ENCODE results near the gene LRRTM4. TPM values are rescaled to one million over a fixed set of nuclear protein-coding genes. Genes with fewer than 3 reads are reported as not detected.

LRRTM4 gene
- total RNA-seq, 2 experiments from 2014 or later: not detected

GRCh38 chr2:76998152-76998551 lies 524.0 kb downstream of the LRRTM4 start:
- H3K4me3 Mint-ChIP-seq: no peak overlapping the region
- H3K4me1 Mint-ChIP-seq: no peaks in the 10 kb centered on the region
- no peaks in the 10 kb centered on the region for H3K36me3 Mint-ChIP-seq
- DNase-seq (no peak), ATAC-seq (no peak)
- no peaks in the 10 kb centered on the region for H3K27me3 Mint-ChIP-seq
- H3K27ac Mint-ChIP-seq: no peak overlapping the region
- CTCF ChIA-PET: interaction anchor here (0.9 kb wide), 1 partner anchor 9 kb away, joined by 3 read pairs; no protein-coding TSS in a partner anchor
- peaks cover 5% of the 10 kb centered on the region for H3K9me3 Mint-ChIP-seq (ENCODE audit: low read depth)

GRCh38 chr2:76997296-76997695 lies 524.9 kb downstream of the LRRTM4 start:
- peaks cover 5% of the 10 kb centered on the region for H3K9me3 Mint-ChIP-seq (ENCODE audit: low read depth)
- H3K4me3 Mint-ChIP-seq: no peak overlapping the region
- no peak overlapping the region for H3K27ac Mint-ChIP-seq
- no peaks in the 10 kb centered on the region for H3K36me3 Mint-ChIP-seq
- no peak for DNase-seq
- H3K4me1 Mint-ChIP-seq: no peaks in the 10 kb centered on the region
- ATAC-seq: no peak
- CTCF ChIA-PET: interaction anchor here (0.9 kb wide), 1 partner anchor 10 kb away, joined by 3 read pairs; no protein-coding TSS in a partner anchor
- no peaks in the 10 kb centered on the region for H3K27me3 Mint-ChIP-seq

DNA sequence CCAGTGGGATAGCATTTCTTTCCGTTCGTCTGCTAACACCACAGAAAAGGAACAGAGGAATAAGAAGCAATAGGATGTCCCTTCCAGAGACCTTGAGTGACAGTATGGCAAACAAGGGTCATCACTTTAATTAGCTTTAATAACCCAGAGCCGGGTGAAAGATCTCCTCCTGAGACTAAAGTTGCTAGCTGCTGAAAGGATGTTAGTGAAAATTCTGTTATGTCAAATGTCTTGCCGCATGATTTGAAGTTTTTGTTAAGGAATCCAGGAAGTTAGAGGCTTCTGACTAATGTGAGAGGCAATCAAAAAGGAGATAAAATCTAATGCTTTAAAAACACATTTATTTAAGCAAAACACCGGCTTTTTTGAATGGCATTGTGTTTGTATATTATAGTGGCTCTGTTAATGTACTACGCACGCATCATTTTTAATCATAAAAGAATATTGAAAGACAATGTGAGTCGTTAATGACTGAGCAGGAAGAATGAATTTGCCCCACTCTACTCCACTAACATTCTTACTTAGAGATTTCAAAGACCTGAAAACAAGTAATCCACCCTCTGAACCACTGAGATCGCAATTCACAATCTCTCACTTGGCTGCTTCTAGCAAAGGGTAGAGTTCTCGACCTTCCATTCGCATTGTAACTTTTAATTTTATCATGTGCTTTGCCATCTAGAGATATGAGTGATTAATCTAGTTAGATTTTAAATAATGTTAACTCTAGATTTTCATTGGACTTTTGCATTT lies 536.6 kb downstream of the LRRTM4 start:
- Mint-ChIP-seq H3K9me3 (ENCODE audit: low read depth) (peaks cover 4% of the 10 kb centered on the region), H3K36me3 (no peaks in the 10 kb centered on the region), H3K27ac (no peak overlapping the region), H3K27me3 (no peaks in the 10 kb centered on the region), H3K4me3 (no peak overlapping the region), H3K4me1 (no peaks in the 10 kb centered on the region)
- no peak for DNase-seq
- CTCF ChIA-PET: no interaction called here
- ATAC-seq: no peak

GRCh38 chr2:76984359-76984758 lies 537.8 kb downstream of the LRRTM4 start:
- CTCF ChIA-PET: no interaction called here
- DNase-seq (no peak), ATAC-seq (no peak)
- H3K27ac Mint-ChIP-seq: no peak overlapping the region
- H3K27me3 Mint-ChIP-seq: no peaks in the 10 kb centered on the region
- H3K9me3 Mint-ChIP-seq (ENCODE audit: low read depth): peaks cover 4% of the 10 kb centered on the region
- no peaks in the 10 kb centered on the region for H3K36me3 Mint-ChIP-seq
- no peaks in the 10 kb centered on the region for H3K4me1 Mint-ChIP-seq
- no peak overlapping the region for H3K4me3 Mint-ChIP-seq

GRCh38 chr2:76980067-76980787 lies 541.9 kb downstream of the LRRTM4 start:
- ATAC-seq (no peak), DNase-seq (no peak)
- H3K4me1 Mint-ChIP-seq: no peaks in the 10 kb centered on the region
- H3K27ac Mint-ChIP-seq: no peak overlapping the region
- H3K36me3 Mint-ChIP-seq: no peaks in the 10 kb centered on the region
- CTCF ChIA-PET: no interaction called here
- H3K9me3 Mint-ChIP-seq (ENCODE audit: low read depth): peaks cover 2% of the 10 kb centered on the region
- no peaks in the 10 kb centered on the region for H3K27me3 Mint-ChIP-seq
- no peak overlapping the region for H3K4me3 Mint-ChIP-seq

DNA sequence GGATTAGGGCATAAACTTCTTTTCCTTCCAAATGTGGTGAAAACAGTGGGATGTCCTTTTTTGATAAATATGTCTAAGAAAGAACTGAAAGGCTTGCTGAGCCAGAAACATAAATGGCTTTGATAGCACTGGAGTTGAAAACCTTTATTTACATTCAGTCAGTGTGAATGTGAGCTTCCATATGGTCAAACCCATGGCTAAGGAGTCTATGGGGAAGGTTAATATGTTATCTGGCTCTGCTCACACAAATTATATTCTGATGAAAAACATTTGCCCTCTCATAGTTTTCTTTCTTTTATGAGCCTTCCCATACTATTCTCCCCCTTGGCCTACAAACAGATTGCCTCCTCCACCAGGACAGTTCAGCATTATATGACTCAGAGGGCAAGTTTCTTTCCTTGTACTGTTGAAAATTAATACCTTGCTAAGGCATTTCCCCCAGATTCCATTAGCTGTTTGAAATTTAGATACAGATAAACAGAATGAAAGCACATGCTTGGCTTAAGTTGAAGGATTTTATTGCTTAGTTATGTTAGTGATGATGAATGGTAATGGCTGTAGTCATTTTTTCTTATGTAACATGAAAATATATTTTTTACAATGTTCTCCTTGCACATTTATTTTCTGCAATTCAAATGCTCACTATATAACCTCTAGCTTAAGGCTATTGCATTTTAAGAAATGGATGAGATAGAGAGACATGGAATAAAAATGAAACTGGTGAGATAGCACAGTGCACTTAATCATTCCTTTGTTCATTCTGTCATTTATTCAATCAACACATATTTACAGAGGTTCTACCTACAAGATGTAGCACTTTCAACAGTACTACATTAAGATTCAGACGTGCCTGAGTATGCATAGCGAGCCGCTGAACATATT lies 544.1 kb downstream of the LRRTM4 start:
- Mint-ChIP-seq H3K4me3 (no peak overlapping the region), H3K27ac (no peak overlapping the region), H3K27me3 (no peaks in the 10 kb centered on the region), H3K9me3 (ENCODE audit: low read depth) (no peaks in the 10 kb centered on the region), H3K4me1 (no peaks in the 10 kb centered on the region), H3K36me3 (no peaks in the 10 kb centered on the region)
- CTCF ChIA-PET: no interaction called here
- DNase-seq (no peak), ATAC-seq (no peak)

GRCh38 chr2:76975752-76976151 lies 546.4 kb downstream of the LRRTM4 start:
- ATAC-seq: no peak
- no peak overlapping the region for H3K4me3 Mint-ChIP-seq
- no peak overlapping the region for H3K27ac Mint-ChIP-seq
- no peaks in the 10 kb centered on the region for H3K9me3 Mint-ChIP-seq (ENCODE audit: low read depth)
- CTCF ChIA-PET: no interaction called here
- H3K27me3 Mint-ChIP-seq: no peaks in the 10 kb centered on the region
- H3K4me1 Mint-ChIP-seq: no peaks in the 10 kb centered on the region
- no peaks in the 10 kb centered on the region for H3K36me3 Mint-ChIP-seq
- no peak for DNase-seq

GRCh38 chr2:76973610-76974009 lies 548.6 kb downstream of the LRRTM4 start:
- no peak overlapping the region for H3K27ac Mint-ChIP-seq
- H3K4me3 Mint-ChIP-seq: no peak overlapping the region
- H3K27me3 Mint-ChIP-seq: no peaks in the 10 kb centered on the region
- DNase-seq (no peak), ATAC-seq (no peak)
- CTCF ChIA-PET: no interaction called here
- H3K36me3 Mint-ChIP-seq: no peaks in the 10 kb centered on the region
- no peaks in the 10 kb centered on the region for H3K9me3 Mint-ChIP-seq (ENCODE audit: low read depth)
- no peaks in the 10 kb centered on the region for H3K4me1 Mint-ChIP-seq

DNA sequence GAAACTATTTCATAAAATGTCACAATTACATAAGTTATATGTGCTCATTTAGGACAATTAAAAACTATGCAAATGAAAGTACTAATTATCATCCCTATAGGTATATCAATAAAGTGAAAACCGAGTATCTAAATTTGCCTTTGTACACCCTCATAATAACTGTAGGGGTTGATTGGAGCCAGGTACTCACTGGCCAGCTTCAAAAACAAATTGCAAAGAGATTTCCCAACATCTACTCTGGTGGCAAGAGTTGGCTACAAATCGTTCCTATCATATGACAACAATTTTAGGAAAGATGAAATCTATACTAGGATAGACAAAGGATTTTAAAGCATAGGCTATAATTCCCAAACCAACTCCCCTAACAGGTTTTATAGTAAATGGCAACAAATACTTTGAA lies 556.4 kb downstream of the LRRTM4 start:
- CTCF ChIA-PET: no interaction called here
- Mint-ChIP-seq H3K36me3 (no peaks in the 10 kb centered on the region), H3K27ac (no peak overlapping the region), H3K27me3 (no peaks in the 10 kb centered on the region), H3K4me1 (no peaks in the 10 kb centered on the region), H3K4me3 (no peak overlapping the region), H3K9me3 (ENCODE audit: low read depth) (peaks cover 7% of the 10 kb centered on the region)
- ATAC-seq (no peak), DNase-seq (no peak)

DNA sequence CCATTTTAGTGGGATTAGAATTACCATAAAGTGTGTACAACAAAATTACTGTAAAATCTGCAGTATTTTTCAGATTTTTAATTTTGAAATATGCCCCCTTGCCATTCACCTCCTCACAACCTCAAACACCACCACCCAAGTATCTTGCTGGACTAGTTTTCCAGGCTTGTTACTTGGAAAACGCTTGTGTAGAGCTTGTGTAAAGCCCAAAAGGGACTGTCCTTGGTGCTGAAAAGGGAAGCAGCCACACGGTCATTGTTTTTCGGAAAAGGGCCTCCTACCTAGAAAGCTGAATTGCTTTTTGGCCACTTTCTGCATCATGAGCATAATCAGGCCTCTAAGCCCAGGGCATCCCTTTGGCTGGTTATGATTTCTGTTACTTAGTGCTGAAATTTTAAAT lies 563.4 kb downstream of the LRRTM4 start:
- CTCF ChIA-PET: no interaction called here
- H3K27me3 Mint-ChIP-seq: no peaks in the 10 kb centered on the region
- ATAC-seq (no peak), DNase-seq (no peak)
- no peak overlapping the region for H3K4me3 Mint-ChIP-seq
- no peak overlapping the region for H3K27ac Mint-ChIP-seq
- peaks cover 3% of the 10 kb centered on the region for H3K9me3 Mint-ChIP-seq (ENCODE audit: low read depth)
- H3K36me3 Mint-ChIP-seq: no peaks in the 10 kb centered on the region
- H3K4me1 Mint-ChIP-seq: no peaks in the 10 kb centered on the region

- CTCF ChIA-PET: no interaction called here
- no peaks in the 10 kb centered on the region for H3K36me3 Mint-ChIP-seq
Observed at GRCh38 chr2:76953733-76954347, 568.3 kb downstream of the LRRTM4 start.

DNA sequence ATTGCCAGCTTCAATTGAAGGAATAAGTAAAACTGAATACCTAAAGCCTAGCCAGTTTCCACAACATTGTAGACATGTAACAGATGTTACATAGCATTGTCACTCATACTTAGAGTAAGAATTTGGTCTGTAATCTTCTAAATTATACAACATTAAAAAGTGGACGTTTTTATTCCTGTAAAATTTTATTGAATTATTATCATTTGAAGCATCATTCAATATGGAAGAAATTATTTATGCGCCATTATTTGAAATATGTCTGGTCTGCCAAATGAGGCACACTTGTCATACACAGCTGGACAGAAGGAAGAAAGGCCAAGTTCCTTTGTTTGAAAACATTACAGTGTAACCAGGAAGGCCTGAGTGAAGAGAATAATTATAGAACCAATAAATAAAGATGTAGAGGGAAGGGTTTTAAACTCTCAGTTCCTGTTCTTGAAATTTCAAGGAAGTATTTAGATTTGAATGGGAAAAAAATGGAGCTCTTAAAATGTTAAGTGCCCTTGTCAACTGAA lies 575.5 kb downstream of the LRRTM4 start:
- CTCF ChIA-PET: no interaction called here
- Mint-ChIP-seq H3K27me3 (no peaks in the 10 kb centered on the region), H3K4me1 (no peaks in the 10 kb centered on the region), H3K27ac (no peak overlapping the region), H3K9me3 (ENCODE audit: low read depth) (peaks cover 8% of the 10 kb centered on the region), H3K36me3 (no peaks in the 10 kb centered on the region), H3K4me3 (no peak overlapping the region)
- ATAC-seq (no peak), DNase-seq (no peak)

More at GRCh38 chr2:76953733-76954347, 568.3 kb downstream of the LRRTM4 start:
- ATAC-seq (no peak), DNase-seq (no peak)
- no peaks in the 10 kb centered on the region for H3K4me1 Mint-ChIP-seq
- H3K9me3 Mint-ChIP-seq (ENCODE audit: low read depth): peaks cover 2% of the 10 kb centered on the region
- no peak overlapping the region for H3K27ac Mint-ChIP-seq
- no peak overlapping the region for H3K4me3 Mint-ChIP-seq
- no peaks in the 10 kb centered on the region for H3K27me3 Mint-ChIP-seq

GRCh38 chr2:76940559-76940958 lies 581.6 kb downstream of the LRRTM4 start:
- Mint-ChIP-seq H3K27me3 (no peaks in the 10 kb centered on the region), H3K27ac (no peak overlapping the region), H3K4me1 (no peaks in the 10 kb centered on the region), H3K36me3 (no peaks in the 10 kb centered on the region), H3K9me3 (ENCODE audit: low read depth) (peaks cover 9% of the 10 kb centered on the region), H3K4me3 (no peak overlapping the region)
- CTCF ChIA-PET: no interaction called here
- ATAC-seq (no peak), DNase-seq (no peak)
